Mesothelial cell of epicardium (in vitro differentiated cells): ENCODE data around the gene CDX4. TPM values are rescaled to one million over a fixed set of nuclear protein-coding genes. Genes with fewer than 3 reads are reported as not detected.

Experiments used
- DNase-seq, 2 experiments: peaks; one replicate each; pipeline ENCODE4 v3.0.0; 2021; ENCODE audit warnings: low spot score in 2 of 2; ENCODE audit not compliant: unreplicated experiment in 2 of 2
- H3K27ac Mint-ChIP-seq: 2 replicates; pipeline ENCODE4 v1.8.0; 2021; ENCODE audit warnings: mixed read lengths
- H3K27me3 Mint-ChIP-seq: 2 replicates; pipeline ENCODE4 v1.8.0; 2021; ENCODE audit warnings: low read depth, mixed read lengths
- H3K36me3 Mint-ChIP-seq: 2 replicates; pipeline ENCODE4 v1.8.0; 2021; ENCODE audit warnings: mixed read lengths
- H3K4me1 Mint-ChIP-seq: 2 replicates; pipeline ENCODE4 v1.8.0; 2021; ENCODE audit warnings: mixed read lengths
- H3K4me3 Mint-ChIP-seq: 2 replicates; pipeline ENCODE4 v1.8.0; 2021; ENCODE audit warnings: mild to moderate bottlenecking, moderate library complexity, mixed read lengths
- H3K9me3 Mint-ChIP-seq: 2 replicates; pipeline ENCODE4 v1.8.0; 2021; ENCODE audit warnings: mixed read lengths
- total RNA-seq: library from RNA; stranded (reverse); gene quantifications from 3 replicates; pipeline ENCODE4 v1.2.1, GENCODE V29; 2021
- TF ChIP-seq, protein P1 (sequence below): fragments of 200-600 bp; sonication (generic); IDR thresholded peaks from one replicate; pipeline ENCODE4 v1.5.0; 2021; ENCODE audit warnings: antibody characterized with exemption; ENCODE audit not compliant: unreplicated experiment

The CDX4 gene
- total RNA-seq, 1 donor from 2014 or later: not detected

DNA sequence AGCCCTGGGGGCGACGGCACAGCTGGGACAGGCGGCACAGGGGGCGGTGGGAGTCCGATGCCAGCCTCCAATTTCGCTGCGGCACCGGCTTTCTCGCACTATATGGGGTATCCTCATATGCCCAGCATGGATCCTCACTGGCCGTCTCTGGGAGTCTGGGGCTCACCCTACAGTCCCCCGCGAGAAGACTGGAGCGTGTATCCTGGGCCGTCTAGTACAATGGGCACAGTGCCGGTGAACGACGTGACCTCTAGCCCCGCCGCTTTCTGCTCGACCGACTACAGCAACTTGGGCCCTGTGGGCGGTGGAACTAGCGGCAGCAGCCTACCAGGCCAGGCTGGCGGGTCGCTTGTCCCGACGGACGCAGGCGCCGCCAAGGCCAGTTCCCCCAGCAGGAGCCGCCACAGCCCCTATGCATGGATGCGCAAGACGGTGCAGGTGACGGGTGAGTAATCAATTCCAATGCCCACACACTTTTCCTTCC lies 500 bp downstream of the CDX4 start:
- H3K36me3 Mint-ChIP-seq: no peaks in the 10 kb centered on the region
- no peak for DNase-seq
- H3K9me3 Mint-ChIP-seq: peaks cover 11% of the 10 kb centered on the region
- TF ChIP-seq, protein P1, sequence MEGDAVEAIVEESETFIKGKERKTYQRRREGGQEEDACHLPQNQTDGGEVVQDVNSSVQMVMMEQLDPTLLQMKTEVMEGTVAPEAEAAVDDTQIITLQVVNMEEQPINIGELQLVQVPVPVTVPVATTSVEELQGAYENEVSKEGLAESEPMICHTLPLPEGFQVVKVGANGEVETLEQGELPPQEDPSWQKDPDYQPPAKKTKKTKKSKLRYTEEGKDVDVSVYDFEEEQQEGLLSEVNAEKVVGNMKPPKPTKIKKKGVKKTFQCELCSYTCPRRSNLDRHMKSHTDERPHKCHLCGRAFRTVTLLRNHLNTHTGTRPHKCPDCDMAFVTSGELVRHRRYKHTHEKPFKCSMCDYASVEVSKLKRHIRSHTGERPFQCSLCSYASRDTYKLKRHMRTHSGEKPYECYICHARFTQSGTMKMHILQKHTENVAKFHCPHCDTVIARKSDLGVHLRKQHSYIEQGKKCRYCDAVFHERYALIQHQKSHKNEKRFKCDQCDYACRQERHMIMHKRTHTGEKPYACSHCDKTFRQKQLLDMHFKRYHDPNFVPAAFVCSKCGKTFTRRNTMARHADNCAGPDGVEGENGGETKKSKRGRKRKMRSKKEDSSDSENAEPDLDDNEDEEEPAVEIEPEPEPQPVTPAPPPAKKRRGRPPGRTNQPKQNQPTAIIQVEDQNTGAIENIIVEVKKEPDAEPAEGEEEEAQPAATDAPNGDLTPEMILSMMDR: no peak
- H3K4me1 Mint-ChIP-seq: peaks cover 9% of the 10 kb centered on the region
- no peak overlapping the region for H3K27ac Mint-ChIP-seq
- H3K4me3 Mint-ChIP-seq: no peak overlapping the region
- H3K27me3 Mint-ChIP-seq: no peaks in the 10 kb centered on the region

DNA sequence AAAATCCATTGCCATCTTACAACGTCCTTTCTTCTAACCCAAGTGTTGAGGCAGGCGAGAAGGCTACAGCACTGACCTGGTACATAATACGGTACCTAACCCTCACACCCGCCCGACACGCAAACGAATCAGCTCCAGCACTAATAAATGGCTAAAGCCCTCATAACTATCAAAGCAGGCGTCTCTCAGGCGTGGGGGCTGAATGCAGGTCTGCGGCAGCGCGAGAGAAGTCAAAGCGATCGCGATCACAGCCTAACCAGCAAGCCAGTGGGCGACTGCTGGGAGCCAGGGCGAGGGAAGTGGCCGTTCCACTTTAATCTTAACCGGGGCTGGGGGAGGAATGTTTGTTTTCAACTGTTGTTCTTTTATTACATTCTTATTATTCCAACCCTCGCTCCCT lies 1.5 kb downstream of the CDX4 start:
- no peak for DNase-seq
- peaks cover 9% of the 10 kb centered on the region for H3K4me1 Mint-ChIP-seq
- H3K4me3 Mint-ChIP-seq: no peak overlapping the region
- H3K9me3 Mint-ChIP-seq: peaks cover 5% of the 10 kb centered on the region
- no peak overlapping the region for H3K27ac Mint-ChIP-seq
- TF ChIP-seq, protein P1: no peak
- no peaks in the 10 kb centered on the region for H3K36me3 Mint-ChIP-seq
- no peaks in the 10 kb centered on the region for H3K27me3 Mint-ChIP-seq

DNA sequence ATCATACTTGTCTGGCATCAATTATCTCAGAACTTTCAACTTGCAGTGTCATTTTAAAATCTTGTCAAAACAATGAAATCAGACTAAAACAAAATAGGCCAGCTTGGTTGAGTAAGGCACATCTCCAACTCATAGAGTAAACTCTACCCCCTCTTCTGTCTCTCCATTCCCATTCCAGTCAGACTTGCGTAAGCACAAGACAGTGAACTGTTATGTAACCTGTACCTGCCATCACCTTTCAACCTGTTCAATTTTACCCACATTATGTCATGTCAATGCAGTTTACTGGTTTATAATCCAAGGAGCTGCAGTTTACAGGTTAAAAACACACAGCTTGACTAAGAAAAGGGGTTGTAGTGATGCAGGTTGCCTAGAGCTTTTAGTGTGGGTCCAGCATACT lies 8.3 kb downstream of the CDX4 start:
- peaks cover 7% of the 10 kb centered on the region for H3K9me3 Mint-ChIP-seq
- no peak for DNase-seq
- TF ChIP-seq, protein P1: no peak
- H3K4me3 Mint-ChIP-seq: no peak overlapping the region
- peaks cover 22% of the 10 kb centered on the region for H3K4me1 Mint-ChIP-seq
- no peaks in the 10 kb centered on the region for H3K36me3 Mint-ChIP-seq
- no peak overlapping the region for H3K27ac Mint-ChIP-seq
- H3K27me3 Mint-ChIP-seq: no peaks in the 10 kb centered on the region

DNA sequence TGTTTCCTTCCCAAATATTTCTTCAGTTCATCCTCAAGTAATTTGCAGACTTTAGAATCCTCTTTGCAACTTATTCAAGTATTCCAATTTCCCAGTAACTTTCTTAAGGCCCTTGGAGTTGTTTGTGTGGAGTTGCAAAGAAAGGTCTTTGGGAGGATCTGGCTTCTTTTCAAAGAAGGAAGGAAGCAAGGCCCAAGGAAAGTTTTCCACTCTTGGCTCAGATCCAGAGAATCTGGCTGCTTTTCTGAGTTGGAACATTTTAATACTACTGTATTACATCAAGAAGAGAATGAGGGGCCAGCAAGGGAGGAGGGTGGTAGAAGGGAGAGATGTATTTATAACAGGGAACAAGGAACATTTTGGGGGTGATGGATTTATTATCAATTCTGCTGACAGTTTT lies 10.5 kb downstream of the CDX4 start:
- Mint-ChIP-seq H3K9me3 (peaks cover 7% of the 10 kb centered on the region), H3K36me3 (no peaks in the 10 kb centered on the region), H3K27me3 (no peaks in the 10 kb centered on the region), H3K4me3 (no peak overlapping the region), H3K4me1 (peaks cover 13% of the 10 kb centered on the region), H3K27ac (peak overlapping the region; percentile 37)
- DNase-seq: no peak
- TF ChIP-seq, protein P1: no peak

DNA sequence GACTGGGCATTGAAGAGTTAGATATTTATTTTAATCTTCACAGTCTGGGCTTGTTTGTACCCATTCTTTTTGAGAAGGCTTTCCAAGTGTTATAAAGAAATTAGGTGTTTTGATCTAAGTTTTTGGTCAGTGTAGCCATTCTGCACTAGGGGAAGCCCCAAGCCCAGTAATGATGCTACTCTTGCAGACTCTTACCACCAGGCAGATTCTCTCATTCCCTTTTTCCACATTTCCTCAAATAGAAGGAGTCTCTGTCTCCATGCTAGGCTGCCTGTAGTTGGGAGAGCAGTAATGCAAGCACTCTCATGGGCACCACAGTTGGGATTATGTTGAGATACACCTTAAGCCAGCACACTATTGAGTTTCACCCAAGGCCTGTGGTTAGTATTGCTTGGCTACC lies 21.5 kb downstream of the CDX4 start:
- H3K27me3 Mint-ChIP-seq: peaks cover 2% of the 10 kb centered on the region
- TF ChIP-seq, protein P1: no peak
- no peak overlapping the region for H3K4me3 Mint-ChIP-seq
- H3K27ac Mint-ChIP-seq: no peak overlapping the region
- no peak for DNase-seq
- H3K4me1 Mint-ChIP-seq: no peaks in the 10 kb centered on the region
- peaks cover 6% of the 10 kb centered on the region for H3K9me3 Mint-ChIP-seq
- no peaks in the 10 kb centered on the region for H3K36me3 Mint-ChIP-seq

DNA sequence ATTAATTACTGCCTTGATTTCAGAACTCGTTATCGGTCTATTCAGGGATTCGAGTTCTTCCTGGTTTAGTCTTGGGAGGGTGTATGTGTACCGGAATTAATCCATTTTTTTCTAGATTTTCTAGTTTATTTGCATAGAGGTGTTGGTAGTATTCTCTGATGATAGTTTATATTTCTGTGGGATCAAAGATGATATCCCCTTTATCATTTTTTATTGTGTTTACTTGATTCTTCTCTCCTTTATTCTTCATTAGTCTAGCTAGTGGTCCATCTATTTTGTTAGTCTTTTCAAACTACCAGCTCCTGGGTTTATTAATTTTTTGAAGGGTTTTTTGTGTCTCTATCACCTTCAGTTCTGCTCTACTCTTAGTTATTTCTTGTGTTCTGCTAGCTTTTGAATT lies 32.1 kb downstream of the CDX4 start:
- TF ChIP-seq, protein P1: no peak
- H3K27me3 Mint-ChIP-seq: no peaks in the 10 kb centered on the region
- H3K9me3 Mint-ChIP-seq: peaks cover 37% of the 10 kb centered on the region
- no peaks in the 10 kb centered on the region for H3K36me3 Mint-ChIP-seq
- no peak overlapping the region for H3K4me3 Mint-ChIP-seq
- H3K27ac Mint-ChIP-seq: no peak overlapping the region
- no peak for DNase-seq
- H3K4me1 Mint-ChIP-seq: no peaks in the 10 kb centered on the region
